ENCODE results near the gene CFAP221.
"Not testable (repeated sequence)": the region's sequence is repeated elsewhere in the genome, so short reads cannot be mapped to it uniquely, and the experiment has no call there.

Gene CFAP221

DNA sequence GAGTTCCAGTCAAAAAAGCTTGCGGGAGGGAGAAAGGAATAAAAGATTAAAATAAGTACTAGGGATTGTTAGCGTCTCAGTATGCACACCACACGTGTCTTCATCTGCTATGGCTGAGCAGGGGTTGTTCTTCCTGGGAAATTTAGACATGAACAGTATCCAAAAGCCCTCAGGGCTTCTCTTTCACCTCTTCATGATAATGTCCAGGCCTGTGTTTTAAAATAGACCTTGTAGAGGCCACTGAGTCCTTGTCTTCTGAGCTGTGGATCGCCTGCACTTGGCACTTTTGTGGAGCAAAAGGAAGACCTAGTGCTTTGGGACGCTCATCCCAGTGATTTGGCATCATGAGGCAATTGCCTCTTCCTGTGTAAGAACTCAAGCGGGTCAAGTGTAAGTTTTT, 52.4 kb downstream of the CFAP221 start:
- no peaks in the 10 kb centered on the region for H3K36me3 ChIP-seq (ENCODE audit: control insufficient read depth, insufficient read depth, low read length)
- H3K9ac ChIP-seq (ENCODE audit: low read depth, low read length) = no peak overlapping the region
- H3K4me1 ChIP-seq (ENCODE audit: control insufficient read depth, insufficient read depth, low read length) = no peaks in the 10 kb centered on the region
- no peaks in the 10 kb centered on the region for H3K9me3 ChIP-seq (ENCODE audit: control insufficient read depth, insufficient read depth, low read length)
- H3K4me3 ChIP-seq (ENCODE audit: low read depth, low read length) = no peak overlapping the region
- no peaks in the 10 kb centered on the region for H3K27me3 ChIP-seq (ENCODE audit: control insufficient read depth, insufficient read depth, low read length)

DNA sequence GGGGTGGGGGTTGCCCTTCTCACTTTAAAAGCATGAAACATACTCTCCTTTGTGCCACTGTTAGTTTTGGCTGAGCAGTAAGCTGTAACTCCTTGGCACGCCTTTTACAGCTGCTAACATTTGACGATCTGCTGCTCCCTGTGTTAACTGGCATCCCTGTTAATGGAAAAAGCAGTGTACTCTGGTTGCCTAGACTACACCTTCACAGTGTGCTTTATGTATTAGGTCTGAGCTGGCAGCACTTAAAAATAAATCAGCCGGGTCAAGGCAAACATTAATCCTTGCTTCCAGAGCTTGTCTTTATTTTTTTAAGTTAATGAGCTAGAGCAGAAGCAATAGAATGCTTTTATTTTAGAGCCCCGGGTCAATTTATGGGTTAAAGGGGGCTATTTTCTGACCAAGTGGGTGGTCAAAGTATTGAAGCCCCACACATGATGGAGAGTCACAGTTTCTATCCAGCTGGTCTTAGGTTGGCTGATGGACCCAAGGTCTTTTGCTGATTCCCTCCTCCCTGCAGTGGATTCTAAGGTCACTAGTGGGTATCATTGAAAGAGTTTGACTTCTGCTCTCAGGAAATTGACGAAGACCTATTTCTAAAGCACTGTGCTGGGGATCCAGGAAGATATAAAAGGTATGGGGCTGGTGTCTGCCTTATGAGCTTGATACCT, 54.5 kb downstream of the CFAP221 start:
- H3K36me3 ChIP-seq (ENCODE audit: control insufficient read depth, insufficient read depth, low read length) = no peaks in the 10 kb centered on the region
- no peaks in the 10 kb centered on the region for H3K9me3 ChIP-seq (ENCODE audit: control insufficient read depth, insufficient read depth, low read length)
- no peaks in the 10 kb centered on the region for H3K27me3 ChIP-seq (ENCODE audit: control insufficient read depth, insufficient read depth, low read length)
- H3K4me3 ChIP-seq (ENCODE audit: low read depth, low read length) = no peak overlapping the region
- no peak overlapping the region for H3K9ac ChIP-seq (ENCODE audit: low read depth, low read length)
- H3K4me1 ChIP-seq (ENCODE audit: control insufficient read depth, insufficient read depth, low read length) = no peaks in the 10 kb centered on the region

DNA sequence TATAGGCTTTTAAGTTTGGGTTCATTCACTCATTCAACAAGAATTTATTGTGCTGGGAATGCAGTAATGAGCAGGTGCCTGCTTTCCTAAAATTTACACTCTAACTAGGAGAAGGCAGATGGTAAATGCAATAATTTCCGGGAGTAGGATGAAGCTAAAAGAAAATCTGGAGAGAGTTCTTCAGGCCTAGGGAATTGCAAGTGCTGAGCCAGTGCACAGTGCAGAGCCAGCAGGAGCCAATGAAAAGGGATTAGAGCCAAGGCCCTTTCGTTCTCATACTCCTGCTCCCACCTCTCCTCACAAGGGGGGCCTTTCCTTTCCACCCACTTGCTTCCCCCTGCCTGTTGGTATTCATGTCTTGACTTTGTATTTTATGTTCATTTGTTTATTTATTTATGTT, 55.1 kb downstream of the CFAP221 start:
- Histone ChIP-seq H3K9me3 (ENCODE audit: control insufficient read depth, insufficient read depth, low read length) (no peaks in the 10 kb centered on the region), H3K4me1 (ENCODE audit: control insufficient read depth, insufficient read depth, low read length) (no peaks in the 10 kb centered on the region), H3K9ac (ENCODE audit: low read depth, low read length) (no peak overlapping the region), H3K4me3 (ENCODE audit: low read depth, low read length) (no peak overlapping the region), H3K36me3 (ENCODE audit: control insufficient read depth, insufficient read depth, low read length) (no peaks in the 10 kb centered on the region), H3K27me3 (ENCODE audit: control insufficient read depth, insufficient read depth, low read length) (no peaks in the 10 kb centered on the region)

DNA sequence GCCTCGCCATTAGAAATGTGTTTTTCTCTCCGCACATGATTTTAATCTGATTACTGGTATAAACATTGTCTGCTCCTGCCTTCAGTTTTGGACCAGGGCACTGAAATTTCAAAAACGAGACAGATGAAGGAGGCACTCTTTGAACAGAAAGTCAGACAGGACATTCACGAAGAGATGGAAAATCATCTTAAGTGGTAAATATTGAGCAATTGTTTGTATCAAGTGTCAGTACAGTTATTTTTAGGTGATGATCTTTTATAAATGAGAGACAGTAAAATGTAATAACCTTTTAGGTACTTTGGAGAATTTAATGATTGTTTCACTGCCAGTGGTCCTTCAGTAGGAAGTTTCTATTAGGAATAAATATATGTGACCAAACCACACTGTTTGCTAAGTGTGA, 60.8 kb downstream of the CFAP221 start:
- Histone ChIP-seq H3K4me3 (ENCODE audit: low read depth, low read length) (no peak overlapping the region), H3K4me1 (ENCODE audit: control insufficient read depth, insufficient read depth, low read length) (no peaks in the 10 kb centered on the region), H3K36me3 (ENCODE audit: control insufficient read depth, insufficient read depth, low read length) (no peaks in the 10 kb centered on the region), H3K9ac (ENCODE audit: low read depth, low read length) (no peak overlapping the region), H3K27me3 (ENCODE audit: control insufficient read depth, insufficient read depth, low read length) (no peaks in the 10 kb centered on the region), H3K9me3 (ENCODE audit: control insufficient read depth, insufficient read depth, low read length) (no peaks in the 10 kb centered on the region)

DNA sequence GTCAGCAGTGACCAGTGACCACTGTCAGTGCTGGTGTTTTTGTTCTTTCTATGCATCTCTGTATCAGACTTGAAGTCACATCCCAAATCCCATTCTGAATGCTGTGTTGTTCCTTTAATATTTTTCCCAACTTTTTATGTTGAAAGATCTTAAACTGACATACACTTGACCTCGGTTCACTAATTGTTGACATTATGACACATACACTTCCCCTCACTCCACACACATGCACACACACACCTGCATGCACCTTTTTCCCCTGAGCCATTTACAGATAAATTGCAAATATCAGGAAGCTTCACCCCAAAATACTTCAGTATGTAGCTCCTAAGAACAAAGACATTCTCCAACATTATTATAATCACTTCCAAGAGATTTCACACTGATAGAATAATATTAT, 62.4 kb downstream of the CFAP221 start:
- Histone ChIP-seq H3K4me1 (ENCODE audit: control insufficient read depth, insufficient read depth, low read length) (no peaks in the 10 kb centered on the region), H3K9ac (ENCODE audit: low read depth, low read length) (no peak overlapping the region), H3K4me3 (ENCODE audit: low read depth, low read length) (no peak overlapping the region), H3K9me3 (ENCODE audit: control insufficient read depth, insufficient read depth, low read length) (no peaks in the 10 kb centered on the region), H3K27me3 (ENCODE audit: control insufficient read depth, insufficient read depth, low read length) (no peaks in the 10 kb centered on the region), H3K36me3 (ENCODE audit: control insufficient read depth, insufficient read depth, low read length) (no peaks in the 10 kb centered on the region)

DNA sequence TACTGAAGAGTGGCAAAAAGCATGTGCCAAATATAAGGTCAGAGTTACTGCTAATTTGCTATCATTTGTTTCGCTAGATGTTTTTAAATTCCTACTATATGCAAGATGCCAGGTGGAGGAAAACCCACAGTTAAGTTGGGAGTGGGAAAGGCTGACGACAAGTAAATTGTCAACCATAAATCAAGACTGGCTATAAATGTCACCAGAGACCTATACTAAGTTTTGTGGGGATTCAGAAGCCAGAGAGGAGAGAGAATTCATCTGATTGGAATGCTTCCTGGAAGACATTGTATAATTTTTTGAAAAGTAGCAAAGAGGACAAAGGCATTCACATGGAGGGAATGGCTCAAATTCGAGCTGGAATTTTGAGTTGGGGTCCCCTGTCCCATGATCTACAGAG, 64.3 kb downstream of the CFAP221 start:
- Histone ChIP-seq H3K4me3 (ENCODE audit: low read depth, low read length) (no peak overlapping the region), H3K27me3 (ENCODE audit: control insufficient read depth, insufficient read depth, low read length) (no peaks in the 10 kb centered on the region), H3K36me3 (ENCODE audit: control insufficient read depth, insufficient read depth, low read length) (no peaks in the 10 kb centered on the region), H3K4me1 (ENCODE audit: control insufficient read depth, insufficient read depth, low read length) (no peaks in the 10 kb centered on the region), H3K9me3 (ENCODE audit: control insufficient read depth, insufficient read depth, low read length) (no peaks in the 10 kb centered on the region), H3K9ac (ENCODE audit: low read depth, low read length) (no peak overlapping the region)

DNA sequence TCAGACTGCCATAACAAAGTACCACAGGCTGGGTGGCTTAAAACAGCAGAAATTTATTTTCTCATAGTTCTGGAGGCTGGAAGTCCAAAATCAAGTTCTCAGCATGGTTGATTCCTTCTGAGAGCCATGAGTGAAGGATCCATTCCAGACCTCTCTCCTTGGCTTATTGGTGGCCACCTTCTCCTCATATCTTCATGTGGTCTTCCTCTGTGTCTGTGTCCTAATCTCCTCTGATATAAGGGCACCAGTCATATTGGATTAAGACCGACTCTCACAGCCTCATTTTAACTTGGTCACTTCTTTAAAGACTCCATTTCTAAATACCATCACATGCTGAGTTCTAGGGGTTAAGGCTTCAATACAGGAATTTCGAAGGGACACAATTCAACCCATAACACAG, 65.1 kb downstream of the CFAP221 start:
- Histone ChIP-seq H3K4me3 (ENCODE audit: low read depth, low read length) (no peak overlapping the region), H3K36me3 (ENCODE audit: control insufficient read depth, insufficient read depth, low read length) (no peaks in the 10 kb centered on the region), H3K9me3 (ENCODE audit: control insufficient read depth, insufficient read depth, low read length) (no peaks in the 10 kb centered on the region), H3K4me1 (ENCODE audit: control insufficient read depth, insufficient read depth, low read length) (no peaks in the 10 kb centered on the region), H3K27me3 (ENCODE audit: control insufficient read depth, insufficient read depth, low read length) (no peaks in the 10 kb centered on the region), H3K9ac (ENCODE audit: low read depth, low read length) (no peak overlapping the region)

DNA sequence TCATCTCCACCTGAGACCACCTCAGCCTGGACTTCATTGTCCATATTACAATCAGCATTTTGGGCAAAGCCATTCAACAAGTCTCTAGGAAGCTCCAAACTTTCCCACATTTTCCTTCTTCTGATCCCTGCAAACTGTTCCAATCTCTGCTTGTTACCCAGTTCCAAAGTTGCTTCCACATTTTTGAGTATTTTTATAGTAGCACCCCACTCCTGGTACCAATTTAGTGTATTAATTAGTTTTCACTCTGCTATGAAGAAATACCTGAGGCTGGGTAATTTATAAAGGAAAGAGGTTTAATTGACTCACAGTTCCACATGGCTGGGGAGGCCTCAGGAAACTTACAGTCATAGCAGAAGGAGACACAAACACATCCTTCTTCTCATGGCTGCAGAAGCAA, 69.9 kb downstream of the CFAP221 start:
- H3K27me3 ChIP-seq (ENCODE audit: control insufficient read depth, insufficient read depth, low read length); H3K9me3 ChIP-seq (ENCODE audit: control insufficient read depth, insufficient read depth, low read length); H3K4me1 ChIP-seq (ENCODE audit: control insufficient read depth, insufficient read depth, low read length); H3K4me3 ChIP-seq (ENCODE audit: low read depth, low read length); H3K36me3 ChIP-seq (ENCODE audit: control insufficient read depth, insufficient read depth, low read length); H3K9ac ChIP-seq (ENCODE audit: low read depth, low read length): not testable (repeated sequence)

DNA sequence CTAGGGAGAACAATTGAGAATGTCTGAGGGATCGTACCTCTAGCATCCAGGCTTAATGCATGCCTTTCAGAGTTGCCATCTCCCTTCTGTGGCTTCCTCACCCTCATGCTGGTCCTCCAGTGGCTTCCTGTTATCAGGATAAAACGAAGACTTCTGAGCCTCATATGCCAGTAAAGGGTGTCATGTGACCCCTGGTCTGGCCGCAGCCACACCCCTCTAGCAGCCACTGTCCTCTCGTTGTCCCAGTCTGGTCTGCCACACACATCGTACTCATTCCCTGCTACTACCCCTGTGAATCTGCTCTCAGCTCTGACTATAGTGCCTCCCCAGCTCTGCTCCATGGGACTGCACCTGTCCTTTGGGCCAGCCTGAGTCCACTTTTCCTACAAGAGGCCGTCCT, 72.2 kb downstream of the CFAP221 start:
- H3K4me3 ChIP-seq (ENCODE audit: low read depth, low read length) = no peak overlapping the region
- no peaks in the 10 kb centered on the region for H3K27me3 ChIP-seq (ENCODE audit: control insufficient read depth, insufficient read depth, low read length)
- no peaks in the 10 kb centered on the region for H3K9me3 ChIP-seq (ENCODE audit: control insufficient read depth, insufficient read depth, low read length)
- no peaks in the 10 kb centered on the region for H3K4me1 ChIP-seq (ENCODE audit: control insufficient read depth, insufficient read depth, low read length)
- no peaks in the 10 kb centered on the region for H3K36me3 ChIP-seq (ENCODE audit: control insufficient read depth, insufficient read depth, low read length)
- no peak overlapping the region for H3K9ac ChIP-seq (ENCODE audit: low read depth, low read length)

DNA sequence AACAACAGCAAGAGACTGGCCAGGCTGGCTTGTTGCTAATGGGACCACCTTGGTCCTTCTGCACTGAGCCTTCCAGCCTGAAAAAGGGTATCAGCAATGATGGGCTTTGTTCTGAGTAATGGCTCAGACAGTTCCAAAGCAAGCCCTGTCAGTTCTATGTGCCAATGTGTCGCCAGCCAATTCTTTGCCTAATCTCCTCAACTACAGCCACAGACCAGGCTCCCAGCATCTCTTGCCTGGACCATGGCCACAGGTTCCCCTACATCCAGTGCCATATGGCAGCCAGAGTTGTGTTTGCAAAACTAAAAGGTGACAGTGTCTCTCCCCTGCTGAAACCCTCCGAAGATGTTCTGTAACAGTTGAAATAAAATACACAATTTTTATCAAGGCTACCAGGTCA, 73.2 kb downstream of the CFAP221 start:
- no peaks in the 10 kb centered on the region for H3K27me3 ChIP-seq (ENCODE audit: control insufficient read depth, insufficient read depth, low read length)

DNA sequence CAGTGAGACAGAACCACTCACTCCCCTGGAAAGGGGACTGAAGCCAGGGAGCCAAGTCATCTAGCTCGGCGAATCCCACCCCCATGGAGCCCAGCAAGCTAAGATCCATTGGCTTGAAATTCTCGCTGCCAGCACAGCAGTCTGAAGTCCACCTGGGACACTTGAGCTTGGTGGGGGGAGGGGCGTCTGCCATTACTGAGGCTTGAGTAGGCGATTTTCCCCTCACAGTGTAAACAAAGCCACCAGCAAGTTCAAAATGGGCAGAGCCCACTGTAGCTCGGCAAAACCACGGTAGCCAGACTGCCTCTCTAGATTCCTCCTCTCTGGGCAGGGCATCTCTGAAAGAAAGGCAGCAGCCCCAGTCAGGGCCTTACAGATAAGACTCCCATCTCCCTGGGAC, 74.5 kb downstream of the CFAP221 start:
- H3K9me3 ChIP-seq (ENCODE audit: control insufficient read depth, insufficient read depth, low read length); H3K9ac ChIP-seq (ENCODE audit: low read depth, low read length); H3K27me3 ChIP-seq (ENCODE audit: control insufficient read depth, insufficient read depth, low read length); H3K36me3 ChIP-seq (ENCODE audit: control insufficient read depth, insufficient read depth, low read length); H3K4me3 ChIP-seq (ENCODE audit: low read depth, low read length); H3K4me1 ChIP-seq (ENCODE audit: control insufficient read depth, insufficient read depth, low read length): not testable (repeated sequence)

More for the DNA sequence above, 73.2 kb downstream of the CFAP221 start:
- H3K9ac ChIP-seq (ENCODE audit: low read depth, low read length) = no peak overlapping the region
- H3K4me1 ChIP-seq (ENCODE audit: control insufficient read depth, insufficient read depth, low read length) = no peaks in the 10 kb centered on the region
- no peaks in the 10 kb centered on the region for H3K36me3 ChIP-seq (ENCODE audit: control insufficient read depth, insufficient read depth, low read length)
- H3K4me3 ChIP-seq (ENCODE audit: low read depth, low read length) = no peak overlapping the region
- no peaks in the 10 kb centered on the region for H3K9me3 ChIP-seq (ENCODE audit: control insufficient read depth, insufficient read depth, low read length)

DNA sequence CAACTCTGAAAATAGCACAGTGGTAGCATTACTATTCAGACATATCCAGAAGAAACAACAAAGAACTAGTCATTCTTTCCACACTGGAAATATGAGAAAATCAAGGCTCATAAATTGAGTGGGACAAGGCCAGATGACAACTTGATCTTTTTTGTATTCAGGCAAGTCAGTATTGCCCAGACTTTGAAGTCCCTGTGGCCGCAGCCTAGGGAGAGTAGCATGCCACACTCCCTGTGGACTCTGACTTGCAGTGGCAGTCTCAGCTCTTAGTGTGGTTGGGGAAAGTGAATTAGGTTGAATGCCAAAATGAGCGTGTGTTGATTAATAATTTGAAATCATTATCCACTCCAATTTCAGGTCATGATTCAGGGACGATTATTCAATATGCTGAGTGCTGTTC, 81.0 kb downstream of the CFAP221 start:
- no peaks in the 10 kb centered on the region for H3K27me3 ChIP-seq (ENCODE audit: control insufficient read depth, insufficient read depth, low read length)
- H3K9ac ChIP-seq (ENCODE audit: low read depth, low read length) = no peak overlapping the region
- H3K4me1 ChIP-seq (ENCODE audit: control insufficient read depth, insufficient read depth, low read length) = no peaks in the 10 kb centered on the region
- H3K9me3 ChIP-seq (ENCODE audit: control insufficient read depth, insufficient read depth, low read length) = no peaks in the 10 kb centered on the region
- no peaks in the 10 kb centered on the region for H3K36me3 ChIP-seq (ENCODE audit: control insufficient read depth, insufficient read depth, low read length)
- H3K4me3 ChIP-seq (ENCODE audit: low read depth, low read length) = no peak overlapping the region
